ENCODE measurements around the gene CERK.

The CERK gene

GRCh38 chr22:46678003-46678657 is 59.9 kb downstream of the CERK start:
- Histone ChIP-seq H3K4me3 (ENCODE audit: low read length) (no peak overlapping the region), H3K36me3 (replicated peaks; ENCODE audit: low read depth, low read length) (peaks cover 26% of the 10 kb centered on the region), H2AFZ (ENCODE audit: low read depth, low read length) (no peak overlapping the region), H3K27ac (ENCODE audit: low read length) (no peak overlapping the region), H3K4me1 (ENCODE audit: low read length) (peaks cover 23% of the 10 kb centered on the region), H4K20me1 (ENCODE audit: insufficient read depth, low read length) (peaks cover 7% of the 10 kb centered on the region; the same call in 1 of the 2 replicates), H3K27me3 (ENCODE audit: low read depth, low read length) (no peaks in the 10 kb centered on the region), H3K4me2 (ENCODE audit: low read length) (no peak overlapping the region), H3K9me3 (ENCODE audit: insufficient read depth, low read length) (no peaks in the 10 kb centered on the region), H3K79me2 (ENCODE audit: low read length) (no peaks in the 10 kb centered on the region), H3K9ac (ENCODE audit: low read length) (no peak overlapping the region)
- no peak for TF ChIP-seq CTCF (IDR thresholded peaks at IDR 0.05; ENCODE audit: low read depth, low read length)
- TF ChIP-seq EZH2phosphoT487 (IDR thresholded peaks at IDR 0.05; ENCODE audit: low read depth): no peak

- Histone ChIP-seq H3K27me3 (ENCODE audit: low read depth, low read length) (no peaks in the 10 kb centered on the region), H3K79me2 (ENCODE audit: low read length) (no peaks in the 10 kb centered on the region), H3K36me3 (replicated peaks; ENCODE audit: low read depth, low read length) (peaks cover 28% of the 10 kb centered on the region), H2AFZ (ENCODE audit: low read depth, low read length) (no peak overlapping the region), H3K4me1 (ENCODE audit: low read length) (peaks cover 16% of the 10 kb centered on the region), H3K4me2 (ENCODE audit: low read length) (no peak overlapping the region), H3K9ac (ENCODE audit: low read length) (no peak overlapping the region), H3K4me3 (ENCODE audit: low read length) (no peak overlapping the region), H4K20me1 (ENCODE audit: insufficient read depth, low read length) (peaks cover 7% of the 10 kb centered on the region; the same call in 1 of the 2 replicates), H3K9me3 (ENCODE audit: insufficient read depth, low read length) (no peaks in the 10 kb centered on the region), H3K27ac (ENCODE audit: low read length) (no peak overlapping the region)
- TF ChIP-seq EZH2phosphoT487 (IDR thresholded peaks at IDR 0.05; ENCODE audit: low read depth) (no peak), CTCF (IDR thresholded peaks at IDR 0.05; ENCODE audit: low read depth, low read length) (no peak)
These were observed 60.6 kb downstream of the CERK start for GRCh38 chr22:46677323-46678002.

- H3K27ac ChIP-seq (ENCODE audit: low read length): no peak overlapping the region
These were observed 61.2 kb downstream of the CERK start for GRCh38 chr22:46676881-46677280.

More at GRCh38 chr22:46676881-46677280, 61.2 kb downstream of the CERK start:
- Histone ChIP-seq H3K9ac (ENCODE audit: low read length) (no peak overlapping the region), H3K27me3 (ENCODE audit: low read depth, low read length) (no peaks in the 10 kb centered on the region), H4K20me1 (ENCODE audit: insufficient read depth, low read length) (peaks cover 7% of the 10 kb centered on the region), H3K9me3 (ENCODE audit: insufficient read depth, low read length) (no peaks in the 10 kb centered on the region), H3K4me2 (ENCODE audit: low read length) (no peak overlapping the region), H3K36me3 (replicated peaks; ENCODE audit: low read depth, low read length) (peaks cover 29% of the 10 kb centered on the region), H3K4me3 (ENCODE audit: low read length) (no peak overlapping the region), H3K79me2 (ENCODE audit: low read length) (no peaks in the 10 kb centered on the region), H3K4me1 (ENCODE audit: low read length) (peaks cover 10% of the 10 kb centered on the region), H2AFZ (ENCODE audit: low read depth, low read length) (no peak overlapping the region)
- no peak for TF ChIP-seq EZH2phosphoT487 (IDR thresholded peaks at IDR 0.05; ENCODE audit: low read depth)
- no peak for TF ChIP-seq CTCF (IDR thresholded peaks at IDR 0.05; ENCODE audit: low read depth, low read length)

Measured in OCI-LY3 (cell line).